Measurements from ENCODE around the gene RASAL3.

RASAL3 gene

DNA sequence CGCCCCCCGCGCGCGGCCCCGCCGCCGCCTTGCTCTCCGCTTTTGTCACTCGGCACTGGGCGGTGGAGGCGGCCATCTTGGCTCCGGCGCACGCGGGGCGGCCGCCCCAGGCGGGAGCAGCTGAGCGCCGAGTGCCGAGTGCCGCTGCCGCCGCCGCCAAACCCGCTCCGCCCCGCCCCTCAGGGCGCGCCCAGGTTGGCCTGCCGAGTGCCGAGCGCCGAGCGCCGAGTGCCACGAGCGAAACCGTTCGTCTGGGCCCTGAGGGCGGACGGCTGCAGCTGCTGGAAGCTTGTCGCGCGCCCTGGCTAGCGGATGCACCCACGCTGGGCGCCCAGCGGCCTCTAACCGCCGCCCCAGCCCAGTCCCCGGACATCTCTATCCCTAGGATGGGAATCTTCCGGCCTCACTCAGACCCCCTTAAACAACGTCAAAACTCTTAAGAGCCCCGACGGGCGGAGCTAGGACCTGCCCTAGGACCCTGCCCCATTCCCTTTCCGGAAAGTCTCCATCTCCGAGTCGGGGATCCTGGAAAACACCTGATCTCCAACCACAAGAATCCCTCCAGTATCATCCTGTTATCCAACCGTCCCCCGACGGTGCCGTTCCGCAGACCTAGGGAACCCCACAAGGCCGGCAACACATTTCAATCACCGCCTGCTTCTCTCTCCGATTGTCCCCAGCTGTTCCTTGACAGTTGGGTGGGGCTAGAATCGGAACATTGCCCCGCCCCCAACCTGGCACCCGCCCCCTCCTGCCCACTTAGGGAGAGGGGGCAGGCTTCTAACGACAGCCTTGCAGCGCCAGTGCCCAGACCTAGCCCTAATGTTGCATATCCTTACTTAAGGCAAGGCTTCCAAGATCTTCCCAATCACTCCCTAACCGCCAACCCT, 31.5 kb downstream of the RASAL3 start:
- DNase-seq (ENCODE audit: low read depth), result peak; percentile 81

DNA sequence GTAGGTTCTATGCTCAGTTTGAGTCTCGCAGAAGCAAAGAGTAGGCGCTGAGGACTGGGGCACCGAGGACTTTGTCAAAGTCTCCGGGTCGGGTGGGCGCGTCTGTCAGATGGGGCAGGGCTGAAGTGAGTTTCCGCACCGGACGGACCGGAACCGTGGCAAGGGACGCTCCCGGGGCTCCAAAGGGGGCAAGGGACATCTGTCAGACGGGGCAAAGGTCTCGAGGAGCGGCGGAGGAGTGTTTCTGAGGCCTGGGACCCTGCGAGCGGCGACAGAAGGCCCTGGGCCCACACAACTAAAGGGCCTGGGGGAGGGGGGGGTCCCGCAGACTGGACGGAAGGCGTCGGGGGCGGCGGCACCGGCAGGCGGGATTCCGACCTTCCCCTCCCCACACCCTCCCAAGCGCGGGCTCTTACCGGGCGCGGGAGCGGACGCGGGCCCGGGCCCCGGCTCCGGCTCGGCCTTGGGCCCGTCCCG, 32.3 kb downstream of the RASAL3 start:
- no peak for DNase-seq (ENCODE audit: low read depth)

DNA sequence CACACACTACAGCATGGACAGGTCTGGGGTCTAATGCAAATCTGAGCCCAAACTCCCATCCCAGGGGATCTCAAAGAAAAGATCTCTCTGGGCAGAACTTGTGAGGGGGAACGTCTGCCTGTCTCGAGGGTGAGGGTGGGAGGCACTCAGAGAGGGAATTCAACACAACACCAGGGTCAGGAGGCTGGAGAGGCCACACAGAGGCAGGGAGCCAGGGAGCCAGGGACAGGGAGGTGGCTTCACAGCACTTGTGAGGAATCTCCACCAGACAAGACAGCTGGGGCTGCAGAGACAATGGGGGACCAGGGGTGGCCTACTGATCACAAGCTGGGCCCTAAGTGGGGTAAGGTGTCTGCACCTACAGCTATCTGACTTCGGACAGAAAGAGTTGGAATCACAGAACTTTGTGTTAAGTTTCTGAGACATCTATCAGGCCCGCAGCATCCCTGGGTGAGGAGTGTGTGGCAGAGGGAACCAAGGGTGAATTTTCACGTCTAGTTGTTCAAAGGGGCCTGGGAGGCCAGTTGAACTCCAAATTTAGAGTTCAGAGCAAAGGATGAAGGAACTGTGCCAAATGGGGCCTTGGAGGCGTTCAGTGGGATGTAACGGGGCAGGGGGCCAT, 32.8 kb downstream of the RASAL3 start:
- DNase-seq (ENCODE audit: low read depth), result no peak

DNA sequence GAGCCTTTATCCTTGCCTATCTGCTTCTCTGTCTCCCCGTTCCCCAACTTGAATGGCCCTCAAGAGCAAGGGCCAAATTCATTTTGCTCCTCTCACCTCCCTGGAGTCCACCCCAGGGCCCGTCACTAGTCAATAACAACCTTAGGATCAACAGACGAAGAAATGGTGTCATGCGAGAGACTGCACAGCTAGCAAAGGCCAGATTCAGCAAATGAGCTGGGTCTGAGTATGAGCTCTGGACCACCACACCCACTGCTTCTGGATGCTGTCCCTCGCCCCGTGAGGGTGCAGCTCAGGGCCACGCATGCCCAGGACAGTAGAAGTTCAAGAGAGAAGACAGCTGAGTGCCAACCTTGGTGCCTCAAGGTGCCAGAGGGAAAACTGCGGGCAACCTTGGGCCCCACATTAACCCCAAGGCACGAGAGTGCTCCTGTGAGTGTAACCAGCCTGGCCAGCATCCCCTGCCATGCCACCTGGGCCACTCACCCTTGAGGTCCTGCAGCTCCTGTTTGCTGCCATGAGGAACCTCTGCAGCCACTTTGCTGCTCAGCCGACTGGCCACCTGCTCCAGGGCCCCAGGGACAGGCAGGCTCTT, 33.7 kb downstream of the RASAL3 start:
- DNase-seq (ENCODE audit: low read depth), result no peak

DNA sequence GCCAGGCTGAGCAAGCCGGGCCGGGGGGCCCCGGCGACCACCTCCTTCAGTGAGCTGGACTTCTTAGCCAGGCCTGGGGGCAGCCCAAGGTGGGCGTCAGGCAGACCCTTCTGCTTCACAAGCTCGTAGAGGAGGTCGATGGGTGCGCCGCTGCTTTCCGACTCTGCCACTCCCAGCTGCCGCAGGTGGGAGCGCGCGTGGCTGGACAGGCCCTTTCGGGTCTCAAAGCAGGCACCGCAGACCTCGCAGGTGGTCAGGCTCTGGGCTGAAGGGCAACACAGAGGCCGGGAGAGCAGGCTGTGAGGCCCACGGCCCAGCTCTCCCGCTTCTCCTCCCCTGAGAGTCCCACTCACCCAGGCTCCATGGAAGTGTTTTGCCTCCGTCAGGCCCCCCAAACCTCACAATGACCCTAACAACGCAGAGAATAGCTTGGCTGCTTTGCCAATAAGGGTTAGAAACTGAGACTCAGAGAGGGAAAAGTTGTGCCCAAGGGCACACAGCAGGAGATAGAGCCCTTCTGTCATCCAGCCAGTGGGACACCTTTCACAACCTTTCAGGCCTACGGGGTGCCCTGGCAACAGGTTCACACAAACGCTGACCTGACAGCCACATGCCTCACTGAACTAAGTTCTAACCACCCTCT, 34.4 kb downstream of the RASAL3 start:
- no peak for DNase-seq (ENCODE audit: low read depth)

DNA sequence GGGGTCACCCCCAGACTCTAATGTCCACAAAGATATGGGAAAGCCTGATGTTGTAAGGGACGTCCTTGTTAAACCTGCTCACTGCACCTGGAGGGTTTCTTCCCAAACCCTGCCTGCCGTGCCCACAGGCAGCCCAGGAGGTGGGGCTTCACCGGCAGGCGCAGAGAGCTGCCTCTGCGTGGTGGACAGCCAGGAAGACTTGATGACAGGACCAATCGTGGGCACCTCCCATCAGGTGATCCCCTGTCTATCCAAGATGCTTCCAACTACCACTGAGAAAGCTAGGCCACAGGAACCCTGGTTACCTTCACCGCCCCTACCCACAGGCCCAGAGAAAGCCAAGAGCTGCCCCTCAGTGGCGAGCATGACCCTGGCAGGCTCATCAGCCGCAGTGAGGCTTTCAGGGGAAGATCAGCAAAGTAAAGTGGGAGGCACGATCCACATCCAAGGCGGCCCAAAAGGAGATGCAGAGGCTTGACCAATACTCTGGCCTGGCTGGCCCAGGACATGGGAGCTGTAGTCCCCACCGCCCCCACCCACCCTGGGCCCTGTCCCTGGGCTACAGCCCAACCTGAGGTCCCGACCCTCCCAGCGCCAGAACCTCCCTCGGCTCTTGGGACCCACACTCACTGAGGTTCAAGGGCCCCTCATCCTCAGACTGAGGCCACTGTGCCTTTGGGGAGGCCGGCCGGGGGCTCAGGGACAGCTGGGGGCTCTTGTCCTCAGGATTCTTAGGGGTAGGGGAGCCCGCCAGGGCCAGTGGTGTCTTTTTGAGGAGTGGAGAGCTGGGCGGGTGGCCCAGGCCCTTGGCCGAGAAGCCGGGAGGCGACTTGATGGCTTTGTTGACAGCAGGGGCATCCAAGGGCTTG, 35.2 kb downstream of the RASAL3 start:
- no peak for DNase-seq (ENCODE audit: low read depth)

DNA sequence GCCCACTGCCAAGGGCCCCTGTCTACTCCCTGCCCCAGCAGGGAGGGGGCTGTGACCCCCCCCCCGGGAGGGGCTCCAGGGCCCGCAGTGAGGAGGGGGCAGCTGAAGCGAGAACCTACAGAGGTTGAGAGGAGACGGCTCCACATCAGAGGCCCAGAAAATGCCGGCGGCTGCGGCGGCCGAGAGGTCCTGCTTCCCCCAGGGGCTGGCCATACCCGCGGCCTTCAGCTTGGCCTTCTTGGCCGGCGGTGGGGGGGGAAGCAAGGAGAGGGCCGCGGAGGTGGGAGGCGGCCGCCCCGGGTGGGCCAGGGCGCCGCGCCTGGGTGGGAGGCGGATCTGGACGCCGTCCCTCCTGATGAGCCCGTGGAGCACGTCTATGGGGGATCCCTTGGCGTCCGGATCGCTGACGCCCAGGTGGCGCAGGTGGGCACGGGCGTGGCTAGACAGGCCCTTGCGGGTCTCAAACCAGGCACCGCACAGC, 36.3 kb downstream of the RASAL3 start:
- no peak for DNase-seq (ENCODE audit: low read depth)

DNA sequence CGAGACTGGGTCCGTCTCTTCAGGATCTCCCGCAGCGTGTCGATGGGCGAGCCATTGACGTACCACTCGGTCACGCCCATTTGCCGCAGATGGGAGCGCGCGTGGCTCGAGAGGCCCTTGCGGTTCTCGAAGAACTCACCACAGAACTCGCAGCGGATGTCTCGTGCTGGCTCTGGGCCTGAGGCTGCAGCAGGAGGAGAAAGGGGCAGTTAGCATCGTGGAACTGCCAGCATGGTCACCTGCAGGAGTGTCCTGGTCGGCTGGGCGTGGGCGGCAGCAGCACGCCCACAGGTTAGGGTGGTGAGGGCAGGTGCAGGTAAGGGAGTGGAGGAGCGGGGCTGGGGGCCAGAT, 37.0 kb downstream of the RASAL3 start:
- DNase-seq (ENCODE audit: low read depth), result no peak

DNA sequence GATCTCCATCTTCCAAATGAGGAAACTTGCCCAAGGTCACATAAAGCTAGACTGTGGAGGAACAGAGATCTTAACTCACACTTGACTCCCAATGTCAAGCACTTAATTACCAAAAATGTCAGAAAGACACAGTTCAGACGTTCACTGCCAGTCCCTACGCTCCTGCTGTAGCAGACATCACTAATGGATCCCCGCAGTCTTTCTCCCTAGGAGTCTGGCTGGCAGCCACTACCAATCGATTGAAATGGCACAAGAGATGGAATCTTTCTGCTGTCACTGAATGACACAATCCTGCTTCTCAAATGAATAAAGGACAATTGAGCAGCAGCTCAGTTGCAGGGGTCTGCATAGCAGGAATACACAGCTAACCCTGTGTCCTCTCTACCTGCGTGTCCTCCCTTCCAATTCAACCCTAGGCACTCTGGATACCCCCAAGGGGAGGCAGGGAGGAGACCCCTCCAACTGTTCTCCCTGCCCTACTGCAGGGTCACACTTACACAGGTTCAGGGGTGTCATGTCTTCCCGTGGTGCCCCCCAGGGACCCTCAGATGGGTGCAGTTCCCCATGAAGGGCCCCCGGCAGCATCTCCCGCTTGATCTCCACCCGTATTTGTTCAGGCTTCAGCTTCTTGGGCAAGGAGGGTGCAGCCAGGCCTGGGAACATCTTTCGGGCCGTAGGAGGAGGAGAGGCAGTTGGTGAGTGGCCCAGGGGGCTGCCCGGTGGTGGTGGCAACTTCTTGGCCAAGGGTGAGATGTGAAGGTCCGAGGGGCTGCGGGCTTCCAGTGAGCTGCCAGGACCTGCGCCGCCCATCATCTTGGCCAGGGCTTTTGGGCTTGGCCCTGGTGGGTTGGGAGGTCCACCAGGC, 37.6 kb downstream of the RASAL3 start:
- DNase-seq (ENCODE audit: low read depth), result no peak

DNA sequence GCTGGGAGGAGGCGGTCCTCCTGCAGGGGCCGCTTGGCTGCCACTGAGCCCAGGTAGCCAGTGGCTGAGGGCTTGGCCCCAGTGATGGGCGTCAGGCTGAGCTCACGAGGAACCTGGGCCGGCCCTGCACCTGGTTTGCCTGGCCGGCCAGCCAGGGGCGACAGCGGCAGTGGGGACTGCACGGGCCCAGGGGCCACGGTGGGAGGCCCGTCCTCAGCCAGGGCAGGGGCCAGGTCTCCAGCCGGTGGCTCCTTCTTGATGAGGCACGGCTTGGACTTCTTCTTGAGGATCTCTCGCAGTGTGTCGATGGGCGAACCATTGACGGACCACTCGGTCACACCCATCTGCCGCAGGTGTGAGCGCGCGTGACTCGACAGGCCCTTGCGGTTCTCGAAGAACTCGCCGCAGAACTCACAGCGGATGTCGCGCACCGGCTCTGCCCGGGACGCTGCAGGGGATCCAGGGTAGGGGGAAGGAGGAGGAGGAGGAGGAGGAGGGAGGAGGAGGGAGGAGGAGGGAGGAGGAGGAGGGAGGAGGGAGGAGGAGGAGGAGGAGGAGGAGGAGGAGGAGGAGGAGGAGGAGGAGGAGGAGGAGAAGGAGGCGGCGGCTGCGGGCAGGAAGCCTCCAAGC, 38.9 kb downstream of the RASAL3 start:
- DNase-seq (ENCODE audit: low read depth), result no peak

DNA sequence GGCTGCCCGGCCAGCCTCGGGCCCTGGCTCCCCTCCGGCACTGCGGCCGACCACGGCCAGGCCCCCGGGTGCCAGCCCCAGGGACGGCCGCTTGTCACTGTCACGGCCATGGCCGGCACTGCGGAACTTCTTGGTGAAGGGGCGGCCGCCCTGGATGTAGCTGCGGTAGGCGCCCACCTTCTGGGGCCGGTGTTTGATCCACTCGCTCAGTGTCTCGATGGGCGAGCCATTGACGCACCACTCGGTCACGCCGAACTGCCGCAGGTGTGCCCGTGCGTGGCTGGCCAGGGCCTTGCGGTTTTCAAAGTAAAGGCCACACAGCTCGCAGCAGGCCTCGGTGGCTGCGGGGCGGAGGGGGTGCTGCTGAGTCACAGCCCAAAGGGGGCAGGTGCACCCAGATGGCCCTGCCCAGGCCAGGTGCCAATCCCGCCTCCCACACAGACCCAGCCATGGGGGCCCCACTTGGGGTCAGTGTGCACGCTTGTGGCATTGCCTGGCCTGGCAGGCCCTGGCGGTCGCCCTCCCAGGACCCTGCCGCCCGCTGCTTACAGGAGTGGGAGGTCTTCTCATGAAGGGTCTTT, 39.6 kb downstream of the RASAL3 start:
- DNase-seq (ENCODE audit: low read depth), result no peak

DNA sequence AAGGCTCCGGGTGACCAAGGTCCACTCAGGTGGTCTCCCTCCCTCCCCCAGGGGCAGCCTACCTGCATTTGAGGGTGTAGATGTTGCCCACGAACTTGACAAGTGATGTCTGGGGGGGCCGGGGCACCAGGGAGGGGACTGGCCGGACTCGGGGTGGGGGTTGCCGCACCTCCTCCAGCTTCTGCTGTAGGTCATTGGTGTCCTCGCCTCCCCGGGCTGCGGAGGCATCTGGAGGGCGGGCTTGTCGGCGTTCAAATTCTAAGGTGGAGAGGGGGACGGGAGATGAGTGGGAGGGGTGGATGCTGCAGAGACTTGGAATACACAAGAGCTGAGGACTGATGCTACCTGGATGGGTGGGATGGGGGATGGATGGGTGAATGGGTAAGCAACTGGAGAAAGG, 40.2 kb downstream of the RASAL3 start:
- DNase-seq (ENCODE audit: low read depth), result no peak

DNA sequence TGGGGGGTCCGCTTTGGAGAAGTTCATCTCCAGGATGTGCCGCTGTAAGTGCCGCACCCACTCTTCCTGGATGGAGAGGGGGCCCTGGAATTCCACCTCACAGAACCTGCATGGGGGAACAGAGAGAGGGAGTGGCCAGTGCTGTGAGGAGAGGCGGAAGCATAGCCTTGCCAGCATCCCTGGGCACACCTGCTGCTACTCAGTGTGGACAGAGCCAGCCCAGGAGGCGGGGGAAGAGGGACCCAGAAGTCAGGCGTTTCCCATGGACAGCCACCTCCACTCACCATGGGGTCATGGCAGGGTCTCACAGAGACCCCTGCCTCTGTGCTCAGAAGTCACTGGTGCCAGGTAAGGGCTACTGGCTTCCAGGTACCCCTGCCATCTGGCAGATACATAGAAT, 41.2 kb downstream of the RASAL3 start:
- no peak for DNase-seq (ENCODE audit: low read depth)

DNA sequence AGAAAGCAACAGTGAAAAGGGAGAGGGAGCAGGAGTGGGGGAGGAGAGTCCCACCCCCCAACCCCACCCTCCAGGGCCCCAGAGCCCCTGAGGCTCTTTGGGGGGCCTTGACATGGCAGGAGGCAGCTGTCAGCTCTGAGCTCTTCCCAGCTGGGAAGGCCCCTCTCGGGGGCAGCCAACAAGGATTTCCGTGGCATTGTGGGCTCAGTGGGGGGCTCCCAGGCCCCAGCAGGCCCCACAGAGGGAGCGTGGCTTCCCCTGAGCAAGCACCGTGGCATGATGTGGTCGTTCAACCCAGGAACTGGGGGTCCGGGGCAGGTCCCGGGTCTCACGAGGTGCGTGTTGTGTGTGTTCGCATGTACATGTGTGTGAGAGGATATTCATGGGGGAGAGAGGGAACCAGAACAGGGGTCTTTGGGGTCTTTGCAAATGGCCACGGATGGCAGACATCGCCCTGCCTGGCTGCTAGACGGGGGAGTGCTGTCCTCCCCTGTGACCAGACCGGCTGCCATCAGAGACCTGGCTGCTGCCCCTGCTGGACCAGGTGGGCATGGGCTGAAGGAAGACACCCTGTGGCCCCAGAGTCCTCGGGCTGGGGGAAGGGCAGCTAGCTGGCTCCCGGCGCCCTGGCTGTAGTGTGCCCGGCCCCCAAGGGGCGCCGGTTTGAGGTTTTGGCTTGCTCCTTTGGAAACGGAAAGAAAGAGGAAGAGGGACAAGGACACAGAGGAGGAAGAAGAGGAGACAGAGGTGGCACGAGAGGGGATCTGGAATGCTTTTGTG, 41.9 kb downstream of the RASAL3 start:
- no peak for DNase-seq (ENCODE audit: low read depth)

DNA sequence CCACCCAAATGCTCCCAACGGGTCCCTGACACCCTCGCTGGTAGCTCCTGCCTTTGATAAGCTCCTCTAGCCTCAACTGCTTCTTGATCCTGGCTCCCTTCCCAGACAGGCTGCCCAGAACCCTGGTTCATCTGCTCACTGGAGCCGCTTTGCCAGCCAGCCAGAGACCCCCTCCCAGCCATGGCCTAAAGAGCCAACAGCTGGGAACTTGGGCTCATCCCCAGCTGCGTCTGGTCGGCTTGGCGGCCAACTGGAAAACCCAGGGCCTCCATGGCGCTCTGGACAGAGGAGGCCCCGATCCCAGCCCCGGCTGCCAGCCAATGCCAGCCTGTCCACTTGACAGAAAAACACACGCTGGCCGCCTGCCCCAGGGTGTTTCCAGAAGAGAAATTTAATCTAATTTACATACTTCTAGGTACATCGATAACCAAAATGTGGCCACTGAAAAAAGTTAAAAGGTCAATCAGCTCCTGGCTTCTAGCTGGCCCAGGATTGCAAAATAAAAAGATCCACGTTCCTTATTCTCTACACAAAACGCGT, 42.6 kb downstream of the RASAL3 start:
- no peak for DNase-seq (ENCODE audit: low read depth)

DNA sequence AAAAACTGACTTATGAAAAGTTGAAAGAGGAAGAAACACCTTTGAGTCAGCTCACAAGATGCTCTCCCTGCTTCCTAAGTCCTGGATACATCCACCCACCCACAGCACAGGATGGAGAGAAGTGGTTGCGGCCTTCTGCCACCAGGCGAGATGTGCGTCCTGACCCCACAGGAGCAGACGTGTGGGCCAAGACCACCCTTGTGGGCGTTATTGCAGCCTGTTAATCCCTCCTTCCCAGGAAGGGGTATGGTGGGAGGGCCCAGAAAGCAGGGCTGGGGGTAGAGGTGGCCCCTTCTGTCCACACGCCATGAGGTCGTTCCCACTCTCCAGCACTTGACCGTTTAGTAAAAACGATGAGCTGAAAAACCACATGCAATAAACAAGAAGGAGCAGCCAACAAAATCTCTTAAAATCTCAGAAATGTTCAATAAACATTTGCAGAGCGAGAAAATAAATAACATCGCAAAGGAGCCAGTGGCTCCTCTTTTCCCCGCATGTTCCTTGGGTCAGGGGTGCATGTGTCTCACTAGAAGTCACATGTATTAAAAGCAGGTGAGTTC, 43.1 kb downstream of the RASAL3 start:
- no peak for DNase-seq (ENCODE audit: low read depth)

DNA sequence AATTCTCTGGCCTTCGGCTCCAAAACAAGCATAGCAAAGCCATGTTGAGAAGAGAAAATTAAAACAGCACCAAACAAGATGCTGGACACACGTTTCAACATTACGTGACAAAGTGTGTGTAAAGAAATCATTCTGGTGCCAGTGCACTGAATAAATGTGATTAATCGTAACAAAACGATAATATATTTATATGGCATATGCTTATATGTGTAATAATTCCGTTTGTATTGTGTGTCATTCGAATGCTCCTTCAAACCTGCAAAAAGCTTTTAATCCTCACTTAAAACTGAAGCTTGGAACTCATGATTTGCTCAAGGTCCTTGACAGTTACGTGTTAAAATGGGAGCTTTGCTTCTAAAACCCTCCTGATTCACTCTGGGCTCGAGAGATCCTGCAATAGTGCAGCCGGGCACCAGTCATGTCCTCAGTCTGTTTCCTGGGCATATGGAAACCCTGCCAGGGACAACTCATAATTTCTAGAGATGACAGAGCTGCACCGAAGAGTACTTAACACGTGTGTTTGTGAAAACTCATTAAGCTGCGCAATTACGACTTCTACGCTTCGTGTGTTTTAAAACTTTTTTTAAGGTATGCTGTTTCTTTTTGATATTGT, 44.8 kb downstream of the RASAL3 start:
- DNase-seq (ENCODE audit: low read depth), result peak; percentile 19
